ENCODE data around the gene SLC7A1.

DNA sequence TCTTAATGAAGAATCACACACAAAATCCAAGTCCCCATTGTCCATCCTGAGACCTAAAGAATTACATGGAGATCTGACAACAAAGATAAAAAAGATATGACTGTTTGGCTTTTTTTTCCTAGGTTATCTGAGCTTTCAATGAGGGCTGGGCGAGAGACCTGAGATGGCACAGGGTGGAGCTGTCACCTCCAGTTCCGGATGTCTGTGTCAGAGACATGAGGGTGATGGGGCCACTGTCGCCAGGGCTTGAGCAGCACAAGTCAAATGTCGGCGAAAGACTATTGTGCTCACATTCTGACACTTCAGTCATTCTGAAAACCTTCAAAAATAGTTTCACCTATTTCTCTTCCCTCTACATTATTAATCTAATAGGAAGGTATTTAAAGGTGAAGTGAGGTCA, 65.7 kb downstream of the SLC7A1 start:
- TF ChIP-seq CTCF (IDR thresholded peaks at IDR 0.05) (no peak), ZNF425 (CRISPR knock-in tag; conservative IDR thresholded peaks at IDR 0.05) (no peak), NR3C1 (CRISPR knock-in tag; conservative IDR thresholded peaks at IDR 0.05; ENCODE audit: low read depth) (no peak), USF1 (CRISPR knock-in tag; IDR thresholded peaks at IDR 0.05) (no peak), ZNF232 (CRISPR knock-in tag; IDR thresholded peaks at IDR 0.05) (no peak), USF2 (CRISPR knock-in tag; IDR thresholded peaks at IDR 0.05) (no peak), ETV6 (CRISPR knock-in tag; IDR thresholded peaks at IDR 0.05) (no peak)
- TF ChIP-seq, protein P1, sequence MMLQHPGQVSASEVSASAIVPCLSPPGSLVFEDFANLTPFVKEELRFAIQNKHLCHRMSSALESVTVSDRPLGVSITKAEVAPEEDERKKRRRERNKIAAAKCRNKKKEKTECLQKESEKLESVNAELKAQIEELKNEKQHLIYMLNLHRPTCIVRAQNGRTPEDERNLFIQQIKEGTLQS (CRISPR knock-in tag; conservative IDR thresholded peaks at IDR 0.05): no peak
- TF ChIP-seq, protein P2, sequence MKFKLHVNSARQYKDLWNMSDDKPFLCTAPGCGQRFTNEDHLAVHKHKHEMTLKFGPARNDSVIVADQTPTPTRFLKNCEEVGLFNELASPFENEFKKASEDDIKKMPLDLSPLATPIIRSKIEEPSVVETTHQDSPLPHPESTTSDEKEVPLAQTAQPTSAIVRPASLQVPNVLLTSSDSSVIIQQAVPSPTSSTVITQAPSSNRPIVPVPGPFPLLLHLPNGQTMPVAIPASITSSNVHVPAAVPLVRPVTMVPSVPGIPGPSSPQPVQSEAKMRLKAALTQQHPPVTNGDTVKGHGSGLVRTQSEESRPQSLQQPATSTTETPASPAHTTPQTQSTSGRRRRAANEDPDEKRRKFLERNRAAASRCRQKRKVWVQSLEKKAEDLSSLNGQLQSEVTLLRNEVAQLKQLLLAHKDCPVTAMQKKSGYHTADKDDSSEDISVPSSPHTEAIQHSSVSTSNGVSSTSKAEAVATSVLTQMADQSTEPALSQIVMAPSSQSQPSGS (CRISPR knock-in tag; IDR thresholded peaks at IDR 0.05; ENCODE audit: borderline replicate concordance, low read depth): no peak
- TF ChIP-seq, protein P3, sequence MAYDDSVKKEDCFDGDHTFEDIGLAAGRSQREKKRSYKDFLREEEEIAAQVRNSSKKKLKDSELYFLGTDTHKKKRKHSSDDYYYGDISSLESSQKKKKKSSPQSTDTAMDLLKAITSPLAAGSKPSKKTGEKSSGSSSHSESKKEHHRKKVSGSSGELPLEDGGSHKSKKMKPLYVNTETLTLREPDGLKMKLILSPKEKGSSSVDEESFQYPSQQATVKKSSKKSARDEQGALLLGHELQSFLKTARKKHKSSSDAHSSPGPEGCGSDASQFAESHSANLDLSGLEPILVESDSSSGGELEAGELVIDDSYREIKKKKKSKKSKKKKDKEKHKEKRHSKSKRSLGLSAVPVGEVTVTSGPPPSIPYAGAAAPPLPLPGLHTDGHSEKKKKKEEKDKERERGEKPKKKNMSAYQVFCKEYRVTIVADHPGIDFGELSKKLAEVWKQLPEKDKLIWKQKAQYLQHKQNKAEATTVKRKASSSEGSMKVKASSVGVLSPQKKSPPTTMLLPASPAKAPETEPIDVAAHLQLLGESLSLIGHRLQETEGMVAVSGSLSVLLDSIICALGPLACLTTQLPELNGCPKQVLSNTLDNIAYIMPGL (CRISPR knock-in tag; IDR thresholded peaks at IDR 0.05): no peak

Measured in WTC11 (cell line).